Small intestine (tissue), 7 donors: ENCODE results near the gene LRCOL1. TPM values are rescaled to one million over a fixed set of nuclear protein-coding genes. Genes with fewer than 3 reads are reported as not detected.

Experiments
- DNase-seq, 2 donors: peaks; one replicate each; pipeline versions ENCODE4 v3.0.0 to v3.0.0-alpha.2; 2013
- FAIRE-seq: peaks from 2 replicates; lab custom pipeline; 2012; peaks lifted over from hg19 to GRCh38; lab: Jason Lieb, UNC
- H3K27ac ChIP-seq, 3 donors: one replicate each; pipeline ENCODE4 v1.5.1; 2013; ENCODE audit warnings: low read length in 2 of 3, mild to moderate bottlenecking in 2 of 3, control low read depth in 1 of 3, inconsistent platforms in 1 of 3, low read depth in 1 of 3, moderate library complexity in 1 of 3
- H3K27me3 ChIP-seq, 3 donors: one replicate each; pipeline ENCODE4 v1.6.1; 2013; ENCODE audit warnings: low read length in 3 of 3, inconsistent platforms in 1 of 3; ENCODE audit not compliant: control insufficient read depth in 3 of 3, insufficient read depth in 3 of 3
- H3K36me3 ChIP-seq, 3 donors: one replicate each; pipeline ENCODE4 v1.6.1; 2013; ENCODE audit warnings: low read length in 3 of 3, inconsistent platforms in 1 of 3, low read depth in 1 of 3, mild to moderate bottlenecking in 1 of 3, moderate library complexity in 1 of 3; ENCODE audit not compliant: control insufficient read depth in 3 of 3, insufficient read depth in 2 of 3
- H3K4me1 ChIP-seq, 3 donors: one replicate each; pipeline ENCODE4 v1.6.1; 2013; ENCODE audit warnings: low read length in 2 of 3, inconsistent platforms in 1 of 3, low read depth in 1 of 3, mild to moderate bottlenecking in 1 of 3, moderate library complexity in 1 of 3; ENCODE audit not compliant: control insufficient read depth in 3 of 3, insufficient read depth in 2 of 3
- H3K4me3 ChIP-seq, 3 donors: one replicate each; pipeline ENCODE4 v1.5.1; 2013; ENCODE audit warnings: low read length in 3 of 3, control low read depth in 1 of 3, inconsistent platforms in 1 of 3, low read depth in 1 of 3, mild to moderate bottlenecking in 1 of 3, moderate library complexity in 1 of 3
- H3K9me3 ChIP-seq, 2 donors: one replicate each; pipeline ENCODE4 v1.6.1; 2013; ENCODE audit warnings: low read depth in 1 of 2, low read length in 1 of 2; ENCODE audit not compliant: control insufficient read depth in 2 of 2, insufficient read depth in 1 of 2
- WGBS, 3 donors: extraction: QIAGEN DNeasy Blood & Tissue Kit; methylation state at CpG; one replicate each; pipeline ENCODE4 v1.1.7; 2013; 5-methylcytosine and 5-hydroxymethylcytosine counted together
- polyA plus RNA-seq, 4 donors: library from polyadenylated mRNA; stranded (reverse) in 3 of 4; unstranded in 1 of 4; fragments of 200-250 nt in 3 of 4; fragments of 120-200 nt in 1 of 4; gene quantifications; one replicate each; pipeline versions ENCODE4 v1.2.1 to v1.2.3, GENCODE V29; 2013
- donor health status: healthy with polysubstance abuse.
- donor health status: control.
- donor health status: control.
- donor health status: Bipolar disorder and iron deficiency.
- donor health status: healthy.

LRCOL1 gene
- polyA plus RNA-seq, 4 donors: 0.21 to 0.85 TPM; not detected in 2

DNA sequence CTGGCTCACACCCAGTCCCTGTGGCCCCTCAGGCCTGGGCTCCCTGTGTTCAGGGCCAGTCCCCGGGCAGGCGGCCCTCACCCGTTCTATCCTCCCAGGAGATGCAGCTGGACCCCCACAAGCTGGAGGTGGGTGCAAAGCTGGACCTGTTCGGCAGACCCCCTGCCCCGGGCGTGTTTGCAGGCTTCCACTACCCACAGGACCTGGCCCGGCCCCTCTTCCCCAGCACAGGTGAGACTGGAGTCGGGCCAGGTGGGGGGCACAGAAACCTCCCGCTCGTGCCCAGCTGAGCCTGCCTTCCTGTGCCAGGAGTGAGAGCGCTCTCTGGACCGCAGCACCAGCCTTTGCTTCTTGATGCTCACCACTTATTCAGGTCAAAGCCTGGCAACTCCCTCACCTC, 33.7 kb downstream of the LRCOL1 start:
- Histone ChIP-seq H3K4me1 (peaks cover 0 to 4% (median 0%) of the 10 kb centered on the region in 3 donors), H3K4me3 (no peak overlapping the region), H3K36me3 (peaks cover 10 to 91% (median 15%) of the 10 kb centered on the region in 3 donors), H3K27me3 (no peaks in the 10 kb centered on the region), H3K27ac (no peak overlapping the region), H3K9me3 (no peaks in the 10 kb centered on the region)
- FAIRE-seq (no peak), DNase-seq (no peak)
- 94 to 96% (median 95%) methylated on average over 12 of the region's 12 CpGs for WGBS, 3 donors

DNA sequence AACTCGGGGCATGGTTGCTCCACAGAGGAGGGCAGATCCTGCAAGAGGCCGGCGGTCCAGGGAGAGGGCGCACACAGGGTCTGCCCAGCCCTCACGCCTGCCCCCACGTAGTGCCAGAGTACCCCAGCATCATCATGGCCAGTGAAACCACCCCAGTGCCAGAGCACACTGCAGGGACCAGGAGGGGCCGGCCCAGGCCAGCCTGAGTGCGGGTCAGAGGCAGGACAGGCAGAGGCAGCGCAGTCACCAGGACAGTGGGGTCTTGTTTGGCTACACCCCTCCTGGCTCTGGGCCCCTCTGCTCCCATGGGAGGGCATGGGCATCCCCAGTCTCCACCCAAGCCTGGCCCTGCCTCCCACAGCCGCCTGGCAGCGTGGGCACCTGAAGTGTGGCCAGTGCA, 34.7 kb downstream of the LRCOL1 start:
- Histone ChIP-seq H3K36me3 (peaks cover 10 to 87% (median 20%) of the 10 kb centered on the region in 3 donors), H3K9me3 (no peaks in the 10 kb centered on the region), H3K4me1 (peaks cover 0 to 7% (median 0%) of the 10 kb centered on the region in 3 donors), H3K4me3 (no peak overlapping the region), H3K27ac (no peak overlapping the region), H3K27me3 (no peaks in the 10 kb centered on the region)
- DNase-seq (no peak), FAIRE-seq (no peak)
- WGBS, 3 donors: 96 to 97% (median 97%) methylated on average over 11 of the region's 11 CpGs

DNA sequence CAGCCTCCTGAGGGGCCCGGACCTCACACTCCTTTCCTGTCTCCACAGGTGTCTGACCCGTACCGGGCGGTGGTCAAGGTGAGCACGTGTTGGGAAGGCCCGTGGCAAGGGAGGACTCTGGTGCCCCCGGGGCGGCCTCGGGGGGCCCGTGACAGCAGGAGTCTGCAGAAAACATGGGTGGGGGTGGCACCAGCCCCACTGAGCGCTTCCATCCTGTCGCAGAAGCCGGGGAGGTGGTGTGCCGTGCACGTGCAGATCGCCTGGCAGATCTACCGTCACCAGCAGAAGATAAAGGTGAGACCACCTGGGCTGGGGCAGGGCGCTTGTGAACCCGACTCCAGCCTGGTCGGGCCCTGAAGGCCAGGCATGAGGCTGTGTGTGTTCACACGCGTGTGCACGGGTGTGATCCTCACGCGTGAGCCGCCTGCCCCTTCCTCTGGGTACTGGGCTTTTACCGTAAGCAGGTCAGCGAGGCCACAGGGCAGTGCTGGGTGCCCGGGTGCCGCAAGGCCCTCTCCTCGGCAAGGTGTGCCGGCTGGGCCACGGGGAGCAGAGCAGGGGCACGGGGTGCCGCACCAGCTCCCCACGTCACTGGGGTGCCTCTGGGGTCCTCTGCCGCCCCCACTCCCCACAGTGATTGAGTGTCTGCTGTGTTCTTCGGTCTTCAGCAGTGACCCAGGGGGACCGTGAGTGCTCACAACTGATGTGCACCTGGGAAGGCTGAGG, 35.9 kb downstream of the LRCOL1 start:
- DNase-seq: no peak
- Histone ChIP-seq H3K27me3 (no peaks in the 10 kb centered on the region), H3K36me3 (peaks cover 7 to 84% (median 17%) of the 10 kb centered on the region in 3 donors), H3K4me1 (peaks cover 0 to 7% (median 0%) of the 10 kb centered on the region in 3 donors), H3K4me3 (no peak overlapping the region), H3K27ac (no peak overlapping the region), H3K9me3 (no peaks in the 10 kb centered on the region)
- FAIRE-seq: no peak
- WGBS, 3 donors: 96 to 97% (median 97%) methylated on average over 32 to 39 of the region's 39 CpGs

DNA sequence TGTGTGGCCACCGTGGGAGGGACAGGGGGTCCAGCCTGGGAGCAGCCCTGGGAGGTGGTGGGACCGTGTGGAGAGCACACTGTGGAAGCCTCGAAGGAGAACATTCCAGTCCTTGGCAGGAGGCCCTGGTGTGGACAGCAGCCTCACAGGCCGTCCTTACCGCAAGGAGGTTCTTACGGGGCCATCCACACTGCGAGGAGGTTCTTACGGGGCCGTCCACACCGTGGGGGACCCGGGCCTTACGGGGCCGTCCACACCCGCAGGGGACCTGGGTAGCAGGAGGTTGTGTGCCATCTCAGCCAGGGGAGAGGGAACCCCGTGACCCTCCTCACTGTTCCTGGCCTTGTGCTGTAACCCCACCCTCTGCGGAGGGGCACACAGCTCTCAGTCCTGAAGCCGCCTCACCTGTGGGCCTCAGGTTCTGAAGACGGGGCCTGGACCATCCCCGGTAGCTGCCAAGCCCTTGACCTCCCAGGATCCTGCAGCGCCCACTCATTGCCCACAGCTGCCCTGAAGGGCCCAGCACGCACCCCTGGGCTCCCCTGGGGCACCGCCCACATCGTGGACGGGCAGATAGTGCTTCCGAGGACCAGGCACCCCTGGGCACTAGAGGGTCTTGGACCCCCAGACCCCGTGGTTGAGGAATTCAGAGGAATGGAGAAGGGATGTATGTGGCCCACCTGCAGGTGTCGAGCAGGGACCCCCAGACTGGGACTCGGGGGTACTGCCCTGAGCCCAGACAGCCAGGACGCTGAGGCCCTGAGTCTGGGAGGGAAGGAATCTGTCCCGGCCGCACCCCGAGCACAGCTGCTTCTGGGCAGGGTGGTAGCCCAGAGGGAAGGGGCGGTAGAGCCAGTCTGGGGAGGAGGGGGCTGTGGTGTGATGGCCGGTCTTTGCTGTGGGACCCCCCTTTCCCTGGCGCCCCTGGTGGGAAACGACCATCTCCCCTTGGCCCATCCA, 37.3 kb downstream of the LRCOL1 start:
- Histone ChIP-seq H3K27me3 (no peaks in the 10 kb centered on the region), H3K9me3 (no peaks in the 10 kb centered on the region), H3K27ac (no peak overlapping the region), H3K4me1 (peaks cover 0 to 7% (median 0%) of the 10 kb centered on the region in 3 donors), H3K36me3 (peaks cover 7 to 86% (median 17%) of the 10 kb centered on the region in 3 donors), H3K4me3 (no peak overlapping the region)
- FAIRE-seq (no peak), DNase-seq (no peak)
- 90 to 95% (median 93%) methylated on average over 36 of the region's 36 CpGs for WGBS, 3 donors

DNA sequence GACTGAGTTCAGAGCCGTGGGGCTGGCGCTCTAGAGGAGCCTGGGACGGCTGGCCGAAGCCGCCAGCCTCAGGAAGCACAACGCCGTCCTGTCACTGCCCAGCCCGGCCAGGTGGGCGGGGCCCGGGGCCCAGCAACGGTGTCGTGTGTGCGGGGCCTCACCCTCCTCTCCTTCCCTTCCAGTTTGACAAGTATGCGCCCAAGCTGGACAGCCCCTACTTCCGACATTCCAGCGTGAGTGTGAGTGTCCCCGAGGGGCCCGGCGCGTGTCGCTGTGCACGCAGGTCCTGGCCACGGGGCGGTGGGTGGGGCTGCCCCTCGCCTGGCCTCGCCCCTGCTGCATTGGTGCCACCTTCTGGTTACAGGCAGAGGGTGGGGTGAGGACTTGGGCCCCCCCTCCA, 38.3 kb downstream of the LRCOL1 start:
- Histone ChIP-seq H3K4me1 (peaks cover 0 to 7% (median 0%) of the 10 kb centered on the region in 3 donors), H3K4me3 (no peak overlapping the region), H3K27ac (no peak overlapping the region), H3K36me3 (peaks cover 7 to 86% (median 13%) of the 10 kb centered on the region in 3 donors), H3K9me3 (no peaks in the 10 kb centered on the region), H3K27me3 (no peaks in the 10 kb centered on the region)
- FAIRE-seq: no peak
- WGBS, 3 donors: 76 to 84% (median 84%) methylated on average over 26 of the region's 26 CpGs
- peak in 1 of 2 donors; percentile 25 for DNase-seq

DNA sequence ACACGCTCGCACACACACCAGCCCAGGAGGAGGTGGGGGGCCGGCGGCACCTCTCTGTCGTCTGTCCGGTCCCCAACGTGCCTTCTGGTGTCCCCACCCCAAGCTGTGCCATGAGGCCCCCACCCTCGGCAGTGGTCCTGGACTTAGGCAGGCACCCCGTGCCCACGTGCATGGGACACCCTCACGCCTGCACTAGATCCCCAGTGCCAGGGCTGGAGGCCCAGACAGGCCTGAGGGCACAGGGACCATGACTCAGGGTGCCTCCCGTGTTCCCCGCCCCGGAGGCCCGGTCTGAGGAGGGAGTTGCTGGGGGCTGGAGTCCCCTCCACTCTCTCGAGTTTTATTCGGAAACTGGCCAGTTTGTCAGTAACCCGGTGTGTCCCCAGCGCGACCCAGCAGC, 38.8 kb downstream of the LRCOL1 start:
- no peak for DNase-seq
- H3K4me3 ChIP-seq: no peak overlapping the region
- peaks cover 7 to 86% (median 10%) of the 10 kb centered on the region in 3 donors for H3K36me3 ChIP-seq
- 89 to 92% (median 90%) methylated on average over 15 to 20 of the region's 20 CpGs for WGBS, 3 donors
- no peak for FAIRE-seq
- peaks cover 0 to 7% (median 0%) of the 10 kb centered on the region in 3 donors for H3K4me1 ChIP-seq
- H3K27me3 ChIP-seq: no peaks in the 10 kb centered on the region
- H3K27ac ChIP-seq: no peak overlapping the region
- H3K9me3 ChIP-seq: no peaks in the 10 kb centered on the region

DNA sequence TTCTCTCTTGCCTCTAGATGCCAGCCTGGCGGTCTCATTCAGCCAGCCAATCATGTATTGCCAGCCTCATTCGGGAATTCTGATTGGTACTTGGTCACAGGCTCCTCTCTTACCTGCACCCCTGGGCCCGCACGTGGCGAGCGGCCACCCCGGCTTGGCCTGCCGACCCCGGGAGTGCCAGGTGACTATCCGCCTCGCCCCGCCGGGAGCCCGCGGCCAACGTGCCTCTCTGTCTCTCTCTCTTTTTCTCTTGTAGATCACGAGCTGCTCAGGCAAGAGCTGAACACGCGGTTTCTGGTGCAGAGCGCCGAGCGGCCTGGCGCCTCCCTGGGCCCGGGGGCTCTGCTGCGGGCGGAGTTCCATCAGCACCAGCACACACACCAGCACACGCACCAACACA, 39.3 kb downstream of the LRCOL1 start:
- Histone ChIP-seq H3K4me3 (no peak overlapping the region), H3K9me3 (no peaks in the 10 kb centered on the region), H3K27me3 (no peaks in the 10 kb centered on the region), H3K4me1 (peaks cover 0 to 7% (median 0%) of the 10 kb centered on the region in 3 donors), H3K36me3 (peaks cover 3 to 86% (median 10%) of the 10 kb centered on the region in 3 donors), H3K27ac (no peak overlapping the region)
- 94 to 96% (median 94%) methylated on average over 27 of the region's 27 CpGs for WGBS, 3 donors
- FAIRE-seq (no peak), DNase-seq (no peak)

DNA sequence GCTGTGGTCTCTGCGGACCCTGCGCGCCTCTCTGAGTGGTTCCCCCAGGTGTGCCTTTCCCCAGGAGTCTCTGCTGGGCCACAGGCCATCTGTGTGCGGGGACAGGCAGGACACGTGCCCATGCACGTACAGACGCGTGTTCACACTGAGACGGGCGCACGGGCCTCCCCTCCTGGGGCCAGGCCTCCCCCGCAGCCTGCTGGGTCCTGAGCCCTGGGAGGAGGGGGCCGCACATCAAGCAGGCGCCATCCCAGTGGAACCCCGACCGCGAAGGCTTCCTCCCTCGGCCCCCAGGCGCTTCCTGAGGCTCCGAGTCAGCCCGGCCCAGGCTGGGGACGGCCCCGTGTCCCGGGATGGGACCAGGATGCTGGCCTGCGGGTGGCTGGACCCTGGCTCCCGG, 39.7 kb downstream of the LRCOL1 start:
- Histone ChIP-seq H3K36me3 (peaks cover 3 to 86% (median 10%) of the 10 kb centered on the region in 3 donors), H3K9me3 (no peaks in the 10 kb centered on the region), H3K27me3 (no peaks in the 10 kb centered on the region), H3K27ac (no peak overlapping the region), H3K4me3 (no peak overlapping the region), H3K4me1 (peaks cover 0 to 7% (median 0%) of the 10 kb centered on the region in 3 donors)
- WGBS, 3 donors: 97 to 99% (median 97%) methylated on average over 10 to 26 of the region's 26 CpGs
- DNase-seq (no peak), FAIRE-seq (no peak)
